ENCODE measurements around the gene STATH.
"Not testable (repeated sequence)": the region's sequence is repeated elsewhere in the genome, so short reads cannot be mapped to it uniquely, and the experiment has no call there.

Gene STATH

DNA sequence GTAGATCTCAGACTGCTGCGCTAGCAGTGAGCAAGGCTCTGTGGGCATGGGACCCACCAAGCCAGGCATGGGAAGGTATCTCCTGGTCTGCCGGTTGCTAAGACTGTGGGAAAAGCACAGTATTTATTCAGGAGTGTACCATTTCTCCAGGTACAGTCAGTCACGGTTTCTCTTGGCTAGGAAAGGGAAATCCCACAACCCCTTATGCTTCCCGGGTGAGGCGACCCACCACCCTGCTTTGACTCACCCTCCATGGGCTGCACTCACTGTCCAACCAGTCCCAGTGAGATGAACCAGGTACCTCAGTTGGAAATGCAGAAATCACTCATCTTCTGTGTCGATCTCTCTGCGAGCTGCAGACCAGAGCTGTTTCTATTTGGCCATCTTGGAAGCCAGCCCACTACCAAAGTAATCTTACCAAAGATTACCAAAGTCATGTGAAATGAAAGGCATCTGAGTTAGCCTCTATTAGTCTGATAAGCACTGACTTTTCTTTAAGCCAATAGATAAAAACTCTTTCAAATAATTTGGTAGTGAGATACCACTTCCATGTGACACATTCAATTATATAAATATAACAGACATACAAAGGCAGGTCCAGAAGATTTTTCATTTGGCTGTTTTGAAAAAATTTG lies 46.0 kb downstream of the STATH start:
- H3K4me3 ChIP-seq (ENCODE audit: low read length) = no peak overlapping the region
- no peak for DNase-seq (ENCODE audit: low read depth, low spot score)

DNA sequence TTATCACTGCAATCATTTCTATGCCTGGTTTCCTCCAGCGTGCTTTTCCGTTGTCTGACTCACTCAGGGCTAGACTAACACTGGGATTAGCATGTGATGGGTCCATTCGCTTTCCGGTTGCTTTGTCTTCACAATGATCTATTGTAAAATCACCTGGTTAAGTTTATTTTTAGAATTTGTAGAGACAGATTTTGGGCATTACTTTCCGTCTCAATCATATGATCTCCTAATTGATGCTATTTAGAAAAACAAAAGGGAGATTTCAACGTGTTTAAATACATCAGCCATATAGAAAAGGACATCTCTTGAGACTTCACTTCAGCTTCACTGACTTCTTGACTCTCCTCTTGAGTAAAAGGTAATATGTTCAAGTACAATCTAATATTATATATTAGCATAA lies 54.4 kb downstream of the STATH start, which contains the start of gene HTN1:
Gene HTN1 (plus strand): TSS at position 301 of the 400 bp plus-strand sequence. CDS start 2,639 bp downstream, outside the sequence.
- H3K4me3 ChIP-seq (ENCODE audit: low read length); DNase-seq (ENCODE audit: low read depth, low spot score): not testable (repeated sequence)
